Measurements from ENCODE around the gene LHFPL6. TPM values are rescaled to one million over a fixed set of nuclear protein-coding genes. Genes with fewer than 3 reads are reported as not detected.

The LHFPL6 gene
- total RNA-seq, 1 donor from 2014 or later = 146 TPM

DNA sequence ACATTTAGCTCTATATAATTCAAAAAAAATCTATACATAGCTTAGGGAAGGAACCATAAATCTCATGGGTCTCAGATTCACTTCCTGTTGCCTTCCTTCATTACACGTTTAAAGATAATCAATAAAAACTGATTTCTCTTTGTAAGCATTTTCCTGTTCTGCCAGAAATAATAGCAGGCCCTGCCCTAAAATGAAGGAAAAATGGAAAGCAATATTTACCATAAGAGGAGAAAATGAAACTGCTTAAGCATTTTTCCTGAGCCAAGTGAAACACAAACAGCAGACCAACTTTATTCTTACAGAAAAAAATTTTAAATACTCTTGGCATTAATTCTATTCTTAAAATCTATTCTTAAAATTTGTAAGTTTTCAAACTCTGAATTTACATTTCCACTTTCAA is 4.0 kb downstream of the LHFPL6 start:
- DNase-seq (ENCODE audit: low spot score) = no peak
- intact Hi-C loops (cut with DNase I) = no loop called here
- no peak for ATAC-seq

DNA sequence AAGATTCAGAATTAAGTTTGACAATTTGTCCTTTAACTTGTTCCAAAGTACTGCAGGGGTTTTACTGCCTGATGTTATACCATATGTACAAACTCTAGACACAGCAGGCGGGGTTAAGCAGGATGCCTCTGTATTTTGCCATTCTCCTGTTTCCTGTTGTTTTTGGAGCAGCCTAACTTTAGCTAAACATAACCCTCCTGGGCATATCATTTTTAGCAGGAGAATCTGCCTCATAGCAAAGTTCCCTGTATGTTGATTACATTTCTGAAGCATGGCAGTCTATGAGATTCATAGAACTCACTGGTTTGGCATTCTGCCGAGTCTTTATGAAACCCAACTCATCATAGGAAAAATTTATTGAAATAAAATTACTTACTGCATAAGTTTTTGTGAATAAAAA is 5.2 kb downstream of the LHFPL6 start:
- ATAC-seq (no peak), DNase-seq (ENCODE audit: low spot score) (no peak)
- intact Hi-C loops (cut with DNase I) = no loop called here

DNA sequence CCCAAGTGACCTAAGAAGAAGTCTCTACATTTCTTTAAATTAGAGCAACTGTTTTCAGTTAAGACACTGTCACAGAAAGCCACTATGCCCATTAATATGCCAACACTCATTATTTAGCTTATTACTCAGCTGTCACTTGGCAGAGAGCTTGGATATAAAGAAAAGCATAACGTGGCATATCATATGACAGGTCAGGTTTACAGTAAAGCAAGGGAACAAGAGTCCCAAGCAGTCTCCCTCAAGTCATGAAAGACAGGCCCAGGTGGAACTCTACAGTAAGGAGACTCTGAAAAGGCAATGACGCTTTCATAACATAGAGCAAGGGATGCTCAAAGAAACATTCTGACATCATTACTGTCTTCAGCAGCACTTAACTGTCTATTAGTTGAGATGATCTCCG is 6.3 kb downstream of the LHFPL6 start:
- ATAC-seq (no peak), DNase-seq (ENCODE audit: low spot score) (no peak)
- intact Hi-C loops (cut with DNase I) = no loop called here

GRCh38 chr13:39596176-39596575 is 6.8 kb downstream of the LHFPL6 start:
- ATAC-seq = no peak
- intact Hi-C loops (cut with DNase I) = no loop called here

GRCh38 chr13:39590466-39591036 is 12.4 kb downstream of the LHFPL6 start:
- DNase-seq (ENCODE audit: low spot score) (no peak), ATAC-seq (no peak)
- intact Hi-C loops (cut with DNase I) = no loop called here

More at GRCh38 chr13:39596176-39596575, 6.8 kb downstream of the LHFPL6 start:
- no peak for DNase-seq (ENCODE audit: low spot score)

- DNase-seq (ENCODE audit: low spot score) (no peak), ATAC-seq (no peak)
- intact Hi-C loops (cut with DNase I) = no loop called here
Measured at GRCh38 chr13:39588384-39588783, 14.6 kb downstream of the LHFPL6 start.

GRCh38 chr13:39587939-39588338 is 15.1 kb downstream of the LHFPL6 start:
- intact Hi-C loops (cut with DNase I) = no loop called here
- ATAC-seq = peak; percentile 42
- no peak for DNase-seq (ENCODE audit: low spot score)

DNA sequence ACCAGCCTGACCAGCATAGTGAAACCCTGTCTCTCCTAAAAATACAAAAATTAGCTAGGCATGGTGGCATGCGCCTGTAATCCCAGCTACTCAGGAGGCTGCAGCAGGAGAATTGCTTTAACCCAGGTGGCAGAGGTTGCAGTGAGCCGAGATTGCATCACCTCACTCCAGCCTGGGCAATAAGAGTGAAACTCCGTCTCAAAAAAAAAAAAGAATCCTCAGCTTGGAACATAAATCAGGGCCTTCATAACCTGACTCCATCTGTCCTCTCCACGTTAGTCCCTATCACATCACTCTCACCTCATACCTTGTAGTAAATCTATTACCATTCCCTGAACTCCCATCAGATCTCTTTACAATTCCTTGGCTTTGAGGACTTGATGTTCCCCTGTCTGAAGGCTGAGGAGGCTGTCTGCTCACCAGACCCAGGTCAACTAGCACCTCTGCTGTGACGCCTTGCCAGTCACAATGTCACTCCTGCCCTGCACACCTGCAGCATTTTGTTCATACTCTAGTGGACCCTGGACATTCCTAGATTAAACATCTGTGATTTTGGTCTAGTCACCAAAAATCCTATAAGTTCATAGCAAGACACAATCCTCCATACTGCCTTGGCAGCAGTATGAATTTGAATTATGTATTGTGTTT is 15.9 kb downstream of the LHFPL6 start:
- no peak for DNase-seq (ENCODE audit: low spot score)
- intact Hi-C loops (cut with DNase I) = no loop called here
- ATAC-seq = no peak

- no peak for DNase-seq (ENCODE audit: low spot score)
- ATAC-seq = no peak
- intact Hi-C loops (cut with DNase I) = no loop called here
Measured at GRCh38 chr13:39586151-39586550, 16.8 kb downstream of the LHFPL6 start.

- ATAC-seq (no peak), DNase-seq (ENCODE audit: low spot score) (no peak)
- intact Hi-C loops (cut with DNase I) = no loop called here
Measured at GRCh38 chr13:39585219-39585618, 17.8 kb downstream of the LHFPL6 start.

DNA sequence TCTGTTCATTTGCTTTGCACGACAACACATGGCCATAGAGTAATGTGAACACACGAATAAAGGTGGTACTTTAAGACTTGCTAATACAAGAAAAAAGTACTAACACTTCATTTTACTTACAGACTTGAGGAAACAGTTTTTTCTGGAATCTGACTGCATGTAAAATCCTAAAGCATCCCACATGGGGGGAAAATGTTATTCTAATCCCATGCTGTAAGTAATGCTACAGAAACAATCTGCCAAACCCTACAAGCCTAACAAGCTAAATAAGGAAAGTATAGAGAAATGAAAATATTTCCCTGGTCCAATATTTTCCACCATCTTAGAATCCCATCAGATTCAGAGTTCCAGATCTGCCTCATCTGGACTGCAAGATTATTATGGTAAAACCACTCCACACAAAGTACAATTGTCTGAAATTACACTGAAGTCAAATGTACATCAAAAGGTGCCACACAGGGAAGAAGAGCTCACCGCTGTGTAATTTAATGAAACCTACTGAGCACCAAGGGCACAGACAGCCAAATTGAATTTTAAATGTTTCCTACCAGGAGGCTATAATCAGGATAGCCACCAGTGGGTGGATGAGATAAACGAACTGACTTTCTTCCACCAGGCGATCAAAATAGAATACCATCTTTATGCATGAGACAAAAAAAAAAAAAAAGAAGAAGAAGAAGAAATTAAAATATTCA is 22.0 kb downstream of the LHFPL6 start:
- ATAC-seq = no peak
- DNase-seq (ENCODE audit: low spot score) = no peak
- intact Hi-C loops (cut with DNase I) = no loop called here

GRCh38 chr13:39578821-39579291 is 24.1 kb downstream of the LHFPL6 start:
- DNase-seq (ENCODE audit: low spot score) (no peak), ATAC-seq (peak; percentile 51)
- intact Hi-C loops (cut with DNase I) = no loop called here

DNA sequence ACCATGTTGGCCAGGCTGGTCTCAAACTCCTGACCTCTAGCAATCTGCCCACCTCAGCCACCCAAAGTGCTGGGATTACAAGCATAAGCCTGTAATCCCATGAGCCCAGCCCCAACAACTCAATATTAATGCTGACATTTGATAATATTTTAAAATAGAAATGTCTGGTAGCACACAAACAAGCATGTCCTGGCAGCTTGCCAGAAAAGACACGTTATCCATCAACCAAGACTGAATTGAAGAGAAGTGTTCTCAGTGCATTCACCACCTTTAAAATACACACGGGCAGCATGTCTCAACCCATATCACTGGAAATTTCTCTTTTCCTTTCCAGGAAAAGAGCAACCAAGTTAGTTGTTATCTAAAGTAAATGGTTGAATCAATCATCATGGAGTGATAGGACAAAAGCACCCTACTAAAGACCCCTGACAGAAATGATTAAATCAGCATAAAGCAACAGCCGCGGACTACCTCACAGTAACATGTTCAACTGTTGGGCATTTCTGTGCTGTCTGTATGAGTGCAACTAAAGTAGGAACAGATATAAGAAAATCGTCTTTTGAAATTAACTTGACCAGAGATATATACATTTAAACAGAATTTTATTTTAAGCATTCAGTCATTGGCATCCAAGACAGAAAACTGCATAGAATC is 25.0 kb downstream of the LHFPL6 start:
- ATAC-seq (no peak), DNase-seq (ENCODE audit: low spot score) (no peak)
- intact Hi-C loops (cut with DNase I) = no loop called here

- DNase-seq (ENCODE audit: low spot score) (no peak), ATAC-seq (no peak)
- intact Hi-C loops (cut with DNase I) = no loop called here
Measured at GRCh38 chr13:39577203-39577602, 25.8 kb downstream of the LHFPL6 start.

DNA sequence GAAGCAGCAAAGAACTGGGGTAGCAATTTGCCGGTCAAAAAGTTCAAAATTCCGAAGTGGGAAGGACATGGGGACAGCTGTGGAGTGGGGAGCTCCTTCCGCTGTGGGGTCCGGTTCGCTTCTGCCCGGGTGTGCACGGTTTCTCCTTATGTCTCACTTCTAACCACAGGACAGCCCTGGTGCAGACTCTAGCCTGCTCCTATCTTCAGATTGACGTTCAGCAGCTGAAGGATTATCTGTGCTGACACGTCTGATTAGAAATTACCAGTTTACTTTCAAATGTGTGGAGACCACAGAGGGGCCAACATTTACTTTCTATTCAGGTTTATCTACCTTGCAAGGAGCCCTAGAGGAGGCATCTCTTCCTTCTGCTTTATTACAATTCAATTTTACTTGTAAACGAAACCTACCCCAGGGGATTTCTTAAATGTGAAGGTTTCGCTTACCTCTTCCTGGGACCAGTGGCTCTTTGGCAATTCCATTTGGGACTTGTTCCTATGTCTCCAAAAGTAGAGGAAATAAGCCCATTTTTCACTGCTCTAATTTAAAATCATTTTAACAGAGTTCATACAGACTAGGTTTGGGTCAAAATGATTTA is 27.3 kb downstream of the LHFPL6 start:
- intact Hi-C loops (cut with DNase I) = no loop called here
- ATAC-seq (no peak), DNase-seq (ENCODE audit: low spot score) (no peak)

DNA sequence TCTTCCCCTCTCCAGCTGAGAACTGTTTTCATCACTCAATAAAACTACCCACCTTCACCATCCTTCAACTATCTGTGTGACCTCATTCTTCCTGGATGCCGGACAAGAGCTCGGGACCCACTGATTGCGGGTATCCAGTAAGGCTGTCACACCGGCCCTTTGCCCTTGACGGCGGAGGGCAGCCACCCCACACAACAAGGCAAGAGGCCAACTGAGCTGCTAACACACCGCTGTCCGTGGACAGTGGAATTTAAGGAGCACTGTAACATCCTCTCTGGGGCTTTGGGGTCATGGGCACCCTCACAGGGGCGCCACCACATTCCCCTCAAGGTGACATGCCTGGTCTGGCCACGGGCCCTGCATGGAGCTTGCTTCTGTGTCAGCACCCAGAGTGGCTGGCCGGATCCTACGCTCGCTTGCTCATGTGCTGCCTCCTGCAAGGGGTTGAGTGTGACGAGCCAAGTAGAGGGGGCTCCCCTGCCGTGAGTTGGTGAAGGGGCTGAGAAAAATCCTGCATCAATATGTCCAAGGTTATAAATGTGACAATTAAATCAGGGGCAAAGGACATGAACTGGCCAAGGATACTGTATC is 31.4 kb downstream of the LHFPL6 start:
- ATAC-seq (peak; percentile 33), DNase-seq (ENCODE audit: low spot score) (no peak)
- intact Hi-C loops (cut with DNase I) = no loop called here

- DNase-seq (ENCODE audit: low spot score) (no peak), ATAC-seq (no peak)
- intact Hi-C loops (cut with DNase I) = no loop called here
Measured at GRCh38 chr13:39567569-39567968, 35.4 kb downstream of the LHFPL6 start.

DNA sequence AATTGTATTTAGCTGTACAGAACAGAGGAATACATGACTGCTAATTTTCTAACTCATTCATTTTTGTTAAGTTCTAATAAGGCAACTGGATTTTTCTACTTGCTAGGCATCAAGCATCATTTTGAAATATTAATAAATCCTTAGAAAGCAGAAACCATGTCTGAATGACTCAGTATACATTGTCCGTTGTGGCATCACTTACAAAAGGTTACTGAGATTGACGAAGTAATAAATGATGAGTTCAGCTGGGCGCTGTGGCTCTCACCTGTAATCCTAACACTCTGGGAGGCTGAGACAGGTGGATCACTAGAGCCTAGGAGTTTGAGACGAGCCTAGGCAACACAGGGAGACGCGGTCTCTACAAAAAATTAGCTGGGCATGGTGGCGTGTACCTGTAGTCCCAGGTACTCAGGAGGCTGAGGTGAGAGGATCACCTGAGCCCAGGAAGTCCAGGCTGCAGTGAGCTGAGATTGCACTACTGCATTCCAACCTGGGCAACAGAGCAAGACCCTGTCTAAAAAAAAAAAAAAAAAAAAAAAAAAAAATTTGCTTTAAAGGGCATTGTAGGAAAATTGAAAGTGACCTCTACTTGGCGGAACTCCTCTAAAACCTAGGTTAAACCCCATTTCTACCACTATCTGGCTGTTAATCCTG is 36.6 kb downstream of the LHFPL6 start:
- DNase-seq (ENCODE audit: low spot score) = no peak
- intact Hi-C loops (cut with DNase I) = no loop called here
- ATAC-seq = no peak

Measured in sciatic nerve (tissue), 2 donors.